SK-N-SH (cell line): Measurements from ENCODE around the gene SLC25A53. TPM values are rescaled to one million over a fixed set of nuclear protein-coding genes. Genes with fewer than 3 reads are reported as not detected.

Source experiments
- CTCF ChIA-PET: fragments of 300-600, 350-600 bp; formaldehyde crosslinking; extraction: SDS; loops from one replicate; lab custom pipeline; 2021; lab: Yijun Ruan, JAX
- POLR2A ChIA-PET: fragments of 350-600 bp; sonication (Branson Sonifier 250); formaldehyde crosslinking; extraction: SDS; loops from one replicate; lab custom pipeline; 2020; ENCODE audit warnings: antibody characterized with exemption, inconsistent platforms; lab: Yijun Ruan, JAX
- DNase-seq: peaks from one replicate; pipeline ENCODE4 v3.0.0; 2012
- H2AFZ ChIP-seq: fragments of 200-600 bp; sonication (generic); 2 replicates; pipeline ENCODE4 v1.8.1; 2016; ENCODE audit warnings: antibody characterized with exemption, mild to moderate bottlenecking, low read depth
- H3F3A ChIP-seq: fragments of 200-600 bp; sonication (generic); replicated peaks from 2 replicates; pipeline ENCODE3; 2016; ENCODE audit warnings: antibody characterized with exemption, mild to moderate bottlenecking; ENCODE audit not compliant: insufficient read depth
- H3K27ac ChIP-seq, 2 experiments: fragments of 200-500 bp in 1 of 2; fragments of 200-600 bp in 1 of 2; sonication (Bioruptor generic) in 1 of 2; sonication (generic), shearing (Covaris generic) in 1 of 2; 2 replicates each; pipeline versions ENCODE4 v1.5.1 to v1.6.1; 2014 to 2016; ENCODE audit warnings: low read depth in 2 of 2, inconsistent platforms in 1 of 2, low read length in 1 of 2, mild to moderate bottlenecking in 1 of 2, mixed read lengths in 1 of 2
- H3K27me3 ChIP-seq: fragments of 200-600 bp; sonication (generic), shearing (Covaris generic); 2 replicates; pipeline ENCODE4 v1.6.1; 2016; ENCODE audit warnings: mixed run types; ENCODE audit not compliant: insufficient read depth
- H3K36me3 ChIP-seq, 2 experiments: fragments of 200-500 bp in 1 of 2; fragments of 200-600 bp in 1 of 2; sonication (Bioruptor generic) in 1 of 2; sonication (generic) in 1 of 2; replicated peaks in 1 of 2; 2 replicates each; pipeline versions ENCODE3 to v1.5.1; 2014 to 2016; ENCODE audit warnings: low read length in 1 of 2, mild to moderate bottlenecking in 1 of 2; ENCODE audit not compliant: insufficient read depth in 2 of 2, control insufficient read depth in 1 of 2
- H3K4me1 ChIP-seq, 2 experiments: fragments of 200-500 bp in 1 of 2; fragments of 200-600 bp in 1 of 2; sonication (Bioruptor generic) in 1 of 2; sonication (generic), shearing (Covaris generic) in 1 of 2; 2 replicates each; pipeline versions ENCODE4 v1.5.1 to v1.6.1; 2014 to 2016; ENCODE audit warnings: low read depth in 1 of 2, low read length in 1 of 2, mixed run types in 1 of 2; ENCODE audit not compliant: insufficient read depth in 2 of 2, control insufficient read depth in 1 of 2
- H3K4me2 ChIP-seq: fragments of 200-600 bp; sonication (generic), shearing (Covaris generic); 2 replicates; pipeline ENCODE4 v1.6.1; 2017; ENCODE audit warnings: mixed run types
- H3K4me3 ChIP-seq, 2 experiments: fragments of 200-500 bp in 1 of 2; fragments of 200-600 bp in 1 of 2; sonication (Bioruptor generic) in 1 of 2; sonication (generic), shearing (Covaris generic) in 1 of 2; 2 replicates each; pipeline versions ENCODE4 v1.5.1 to v1.8.1; 2014 to 2016; ENCODE audit warnings: low read depth in 2 of 2, inconsistent platforms in 1 of 2, low read length in 1 of 2, mild to moderate bottlenecking in 1 of 2, mixed read lengths in 1 of 2, moderate library complexity in 1 of 2
- H3K79me2 ChIP-seq: fragments of 200-600 bp; sonication (generic); 2 replicates; pipeline ENCODE4 v1.8.1; 2017; ENCODE audit warnings: mild to moderate bottlenecking; ENCODE audit not compliant: insufficient read depth
- H3K9ac ChIP-seq: fragments of 200-600 bp; sonication (generic); 2 replicates; pipeline ENCODE4 v1.6.1; 2017; ENCODE audit warnings: mixed run types
- H3K9me2 ChIP-seq: fragments of 200-600 bp; sonication (generic); 2 replicates; pipeline ENCODE4 v1.6.1; 2017; ENCODE audit warnings: mixed run types
- H3K9me3 ChIP-seq: fragments of 200-600 bp; sonication (generic); 2 replicates; pipeline ENCODE4 v1.6.1; 2017; ENCODE audit warnings: mixed run types, mild to moderate bottlenecking, moderate library complexity
- H4K20me1 ChIP-seq: fragments of 200-600 bp; sonication (generic); 2 replicates; pipeline ENCODE4 v1.6.1; 2017; ENCODE audit warnings: mild to moderate bottlenecking, mixed run types; ENCODE audit not compliant: insufficient read depth
- EP300 ChIP-seq, 2 experiments: IDR thresholded peaks; 2 replicates each; pipeline versions ENCODE4 v1.4.0 to v1.6.1; 2012; ENCODE audit warnings: borderline replicate concordance in 1 of 2, low read depth in 1 of 2, low read length in 1 of 2
- EZH2phosphoT487 ChIP-seq: fragments of 200-600 bp; sonication (generic); IDR thresholded peaks from 2 replicates; pipeline ENCODE4 v1.6.1; 2017; ENCODE audit warnings: low read depth, mixed run types, mild to moderate bottlenecking, antibody characterized with exemption, moderate library complexity, borderline replicate concordance
- FOXM1 ChIP-seq: IDR thresholded peaks from 2 replicates; pipeline ENCODE4 v1.4.0; 2012; ENCODE audit warnings: low read depth, mild to moderate bottlenecking
- JUND ChIP-seq: IDR thresholded peaks from 2 replicates; pipeline ENCODE4 v1.4.0; 2012
- MEF2A ChIP-seq: IDR thresholded peaks from 2 replicates; pipeline ENCODE4 v1.4.0; 2012; ENCODE audit warnings: low read depth, borderline replicate concordance
- RXRA ChIP-seq: IDR thresholded peaks from 2 replicates; pipeline ENCODE4 v1.4.0; 2012; ENCODE audit warnings: low read depth, mild to moderate bottlenecking, borderline replicate concordance
- SIN3A ChIP-seq: IDR thresholded peaks from 2 replicates; pipeline ENCODE4 v1.6.1; 2012; ENCODE audit warnings: low read depth, mild to moderate bottlenecking, low read length, moderate library complexity, borderline replicate concordance
- SMC3 ChIP-seq: IDR thresholded peaks from 2 replicates; pipeline ENCODE4 v1.6.1; 2012; ENCODE audit warnings: low read depth, low read length, improper control_type of control experiment
- TEAD4 ChIP-seq: IDR thresholded peaks from 2 replicates; pipeline ENCODE4 v1.4.0; 2012; ENCODE audit warnings: mild to moderate bottlenecking, borderline replicate concordance; ENCODE audit not compliant: insufficient read depth
- WGBS: methylation state at CpG from one replicate; pipeline ENCODE4 v1.1.6; 2017; ENCODE audit warnings: low lambda C conversion rate; 5-methylcytosine and 5-hydroxymethylcytosine counted together
- polyA plus RNA-seq, 3 experiments: library from polyadenylated mRNA; depleted of rRNA; stranded (reverse); fragments of >200 nt; gene quantifications; 2 replicates each; pipeline ENCODE4 v1.2.3, GENCODE V29; 2012
- TF ChIP-seq, protein P1 (sequence below): IDR thresholded peaks from 2 replicates; pipeline ENCODE4 v1.4.0; 2012; ENCODE audit warnings: low read depth, borderline replicate concordance
- TF ChIP-seq, protein P2 (sequence below): fragments of 150-350 bp; IDR thresholded peaks from 2 replicates; pipeline ENCODE4 v1.6.1; 2016; ENCODE audit warnings: mild to moderate bottlenecking, low read depth, low read length
- TF ChIP-seq, protein P3 (sequence below): fragments of 150-350 bp; IDR thresholded peaks from 2 replicates; pipeline ENCODE4 v1.6.1; 2017; ENCODE audit warnings: antibody characterized with exemption, low read length, low read depth, borderline replicate concordance
- TF ChIP-seq, protein P4 (sequence below): IDR thresholded peaks from 2 replicates; pipeline ENCODE4; 2012
- TF ChIP-seq, protein P5 (sequence below): IDR thresholded peaks from 2 replicates; pipeline ENCODE4 v1.4.0; 2012; ENCODE audit warnings: low read depth, borderline replicate concordance

Gene SLC25A53
- polyA plus RNA-seq, 1 of the 3 experiments (the other 2 are of a cell fraction), result 5.9 TPM

DNA sequence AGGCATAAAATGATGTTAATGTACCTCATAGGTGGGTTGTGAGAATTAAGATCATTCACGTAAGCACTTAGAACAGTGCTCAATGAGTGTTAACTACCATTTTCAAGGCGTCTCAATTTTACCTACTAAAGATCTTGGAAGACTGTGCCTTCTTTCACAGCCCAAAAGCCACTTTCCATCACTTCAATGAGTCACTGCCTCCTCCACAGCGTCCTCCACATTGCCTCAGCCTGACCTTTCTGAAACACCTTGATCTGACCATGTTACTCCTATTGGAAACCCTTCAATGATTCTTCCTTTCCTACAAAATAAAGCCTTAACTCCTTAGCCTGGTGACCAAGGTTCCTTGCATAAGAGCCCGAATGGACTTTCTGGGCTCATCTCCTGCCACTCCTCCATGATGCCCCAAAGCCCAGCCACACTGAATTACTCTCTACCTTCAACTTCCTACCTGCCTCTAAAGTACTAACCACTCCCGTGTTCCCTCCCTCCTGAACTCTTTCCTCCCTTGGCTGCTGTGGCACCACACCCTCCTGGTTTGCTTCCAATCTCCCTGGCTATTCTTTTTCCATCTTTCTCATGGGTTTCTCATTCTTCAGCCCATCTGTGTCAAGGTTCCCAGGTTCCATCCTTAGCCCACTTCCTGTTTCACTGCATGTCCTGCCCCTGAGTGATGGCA is 22.1 kb downstream of the SLC25A53 start (continued):
- TF ChIP-seq MEF2A, result no peak

DNA sequence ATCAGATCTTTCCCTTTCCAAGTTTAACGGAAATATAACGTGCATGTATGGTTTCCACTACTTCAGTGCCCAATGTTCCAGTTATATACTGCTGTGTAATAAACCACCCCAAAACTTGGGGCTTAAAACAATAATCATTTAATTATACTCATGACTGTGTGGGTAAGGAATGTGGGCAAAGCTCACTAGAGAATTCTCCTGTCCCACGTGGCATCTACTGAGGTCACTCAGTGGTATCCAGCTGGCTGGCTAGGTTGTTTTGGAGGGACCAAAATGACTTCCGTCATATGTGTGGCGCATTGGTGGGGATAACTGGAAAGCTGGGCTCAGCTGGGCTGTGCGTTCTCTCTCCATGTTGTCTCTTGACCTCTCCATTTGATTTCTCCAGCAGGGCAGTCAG is 26.0 kb downstream of the SLC25A53 start:
- POLR2A ChIA-PET, result no interaction called here
- H2AFZ ChIP-seq, result no peak overlapping the region
- H3K79me2 ChIP-seq, result no peaks in the 10 kb centered on the region
- peaks cover 4 to 5% of the 10 kb centered on the region in 2 experiments for H3K36me3 ChIP-seq
- no peak overlapping the region for H3K4me2 ChIP-seq
- H3K27ac ChIP-seq, result no peak overlapping the region
- no peak for TF ChIP-seq TEAD4
- no peak for TF ChIP-seq EP300 (IDR thresholded peaks at IDR 0.05; ENCODE audit: borderline replicate concordance in 1 of 2, low read depth in 1 of 2, low read length in 1 of 2)
- TF ChIP-seq, protein P1, sequence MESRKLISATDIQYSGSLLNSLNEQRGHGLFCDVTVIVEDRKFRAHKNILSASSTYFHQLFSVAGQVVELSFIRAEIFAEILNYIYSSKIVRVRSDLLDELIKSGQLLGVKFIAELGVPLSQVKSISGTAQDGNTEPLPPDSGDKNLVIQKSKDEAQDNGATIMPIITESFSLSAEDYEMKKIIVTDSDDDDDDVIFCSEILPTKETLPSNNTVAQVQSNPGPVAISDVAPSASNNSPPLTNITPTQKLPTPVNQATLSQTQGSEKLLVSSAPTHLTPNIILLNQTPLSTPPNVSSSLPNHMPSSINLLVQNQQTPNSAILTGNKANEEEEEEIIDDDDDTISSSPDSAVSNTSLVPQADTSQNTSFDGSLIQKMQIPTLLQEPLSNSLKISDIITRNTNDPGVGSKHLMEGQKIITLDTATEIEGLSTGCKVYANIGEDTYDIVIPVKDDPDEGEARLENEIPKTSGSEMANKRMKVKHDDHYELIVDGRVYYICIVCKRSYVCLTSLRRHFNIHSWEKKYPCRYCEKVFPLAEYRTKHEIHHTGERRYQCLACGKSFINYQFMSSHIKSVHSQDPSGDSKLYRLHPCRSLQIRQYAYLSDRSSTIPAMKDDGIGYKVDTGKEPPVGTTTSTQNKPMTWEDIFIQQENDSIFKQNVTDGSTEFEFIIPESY, result no peak
- TF ChIP-seq, protein P2, sequence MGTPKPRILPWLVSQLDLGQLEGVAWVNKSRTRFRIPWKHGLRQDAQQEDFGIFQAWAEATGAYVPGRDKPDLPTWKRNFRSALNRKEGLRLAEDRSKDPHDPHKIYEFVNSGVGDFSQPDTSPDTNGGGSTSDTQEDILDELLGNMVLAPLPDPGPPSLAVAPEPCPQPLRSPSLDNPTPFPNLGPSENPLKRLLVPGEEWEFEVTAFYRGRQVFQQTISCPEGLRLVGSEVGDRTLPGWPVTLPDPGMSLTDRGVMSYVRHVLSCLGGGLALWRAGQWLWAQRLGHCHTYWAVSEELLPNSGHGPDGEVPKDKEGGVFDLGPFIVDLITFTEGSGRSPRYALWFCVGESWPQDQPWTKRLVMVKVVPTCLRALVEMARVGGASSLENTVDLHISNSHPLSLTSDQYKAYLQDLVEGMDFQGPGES, result no peak
- no peak for TF ChIP-seq SIN3A
- TF ChIP-seq, protein P3, sequence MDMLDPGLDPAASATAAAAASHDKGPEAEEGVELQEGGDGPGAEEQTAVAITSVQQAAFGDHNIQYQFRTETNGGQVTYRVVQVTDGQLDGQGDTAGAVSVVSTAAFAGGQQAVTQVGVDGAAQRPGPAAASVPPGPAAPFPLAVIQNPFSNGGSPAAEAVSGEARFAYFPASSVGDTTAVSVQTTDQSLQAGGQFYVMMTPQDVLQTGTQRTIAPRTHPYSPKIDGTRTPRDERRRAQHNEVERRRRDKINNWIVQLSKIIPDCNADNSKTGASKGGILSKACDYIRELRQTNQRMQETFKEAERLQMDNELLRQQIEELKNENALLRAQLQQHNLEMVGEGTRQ, result no peak
- TF ChIP-seq SMC3, result no peak
- TF ChIP-seq, protein P4, sequence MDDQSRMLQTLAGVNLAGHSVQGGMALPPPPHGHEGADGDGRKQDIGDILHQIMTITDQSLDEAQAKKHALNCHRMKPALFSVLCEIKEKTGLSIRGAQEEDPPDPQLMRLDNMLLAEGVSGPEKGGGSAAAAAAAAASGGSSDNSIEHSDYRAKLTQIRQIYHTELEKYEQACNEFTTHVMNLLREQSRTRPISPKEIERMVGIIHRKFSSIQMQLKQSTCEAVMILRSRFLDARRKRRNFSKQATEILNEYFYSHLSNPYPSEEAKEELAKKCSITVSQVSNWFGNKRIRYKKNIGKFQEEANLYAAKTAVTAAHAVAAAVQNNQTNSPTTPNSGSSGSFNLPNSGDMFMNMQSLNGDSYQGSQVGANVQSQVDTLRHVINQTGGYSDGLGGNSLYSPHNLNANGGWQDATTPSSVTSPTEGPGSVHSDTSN, result no peak
- no peak for TF ChIP-seq EZH2phosphoT487
- TF ChIP-seq FOXM1, result no peak
- no peak for TF ChIP-seq JUND
- TF ChIP-seq, protein P5, sequence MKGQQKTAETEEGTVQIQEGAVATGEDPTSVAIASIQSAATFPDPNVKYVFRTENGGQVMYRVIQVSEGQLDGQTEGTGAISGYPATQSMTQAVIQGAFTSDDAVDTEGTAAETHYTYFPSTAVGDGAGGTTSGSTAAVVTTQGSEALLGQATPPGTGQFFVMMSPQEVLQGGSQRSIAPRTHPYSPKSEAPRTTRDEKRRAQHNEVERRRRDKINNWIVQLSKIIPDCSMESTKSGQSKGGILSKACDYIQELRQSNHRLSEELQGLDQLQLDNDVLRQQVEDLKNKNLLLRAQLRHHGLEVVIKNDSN, result no peak
- no peak for TF ChIP-seq RXRA
- no peak for TF ChIP-seq MEF2A
- TF ChIP-seq, all 33 proteins: peak for 0
- Histone ChIP-seq H3F3A (no peaks in the 10 kb centered on the region), H3K27me3 (no peaks in the 10 kb centered on the region), H3K9ac (no peak overlapping the region), H4K20me1 (no peaks in the 10 kb centered on the region), H3K9me3 (no peaks in the 10 kb centered on the region), H3K9me2 (no peaks in the 10 kb centered on the region), H3K4me1 (no peaks in the 10 kb centered on the region), H3K4me3 (no peak overlapping the region)
- WGBS, result 36% methylated on average over 5 of the region's 6 CpGs
- CTCF ChIA-PET, result interaction anchor here (1.4 kb wide), 2 partner anchors 18 to 286 kb away, joined by 4 read pairs; partner anchors contain the start of gene ZCCHC18
- no peak for DNase-seq
